Bronchial epithelial cell (primary cell): Measurements from ENCODE around the gene AMOT. TPM values are rescaled to one million over a fixed set of nuclear protein-coding genes. Genes with fewer than 3 reads are reported as not detected.
"Not testable (repeated sequence)": the region's sequence is repeated elsewhere in the genome, so short reads cannot be mapped to it uniquely, and the experiment has no call there.

Source experiments
- DNase-seq: peaks from one replicate; pipeline ENCODE4 v3.0.0-alpha.2; 2010; ENCODE audit warnings: low read depth
- FAIRE-seq: peaks from 2 replicates; lab custom pipeline; 2011; peaks lifted over from hg19 to GRCh38; lab: Jason Lieb, UNC
- H3K27me3 ChIP-seq: 2 replicates; pipeline ENCODE4 v1.5.1; 2011; ENCODE audit warnings: low read length; ENCODE audit not compliant: control insufficient read depth, insufficient read depth
- H3K36me3 ChIP-seq: 2 replicates; pipeline ENCODE4 v1.5.1; 2011; ENCODE audit warnings: low read length; ENCODE audit not compliant: control insufficient read depth, insufficient read depth
- H3K4me3 ChIP-seq: 2 replicates; pipeline ENCODE4 v1.5.1; 2011; ENCODE audit warnings: mild to moderate bottlenecking, low read depth, low read length, control low read depth
- CTCF ChIP-seq: IDR thresholded peaks from 2 replicates; pipeline ENCODE4 v1.5.1; 2011; ENCODE audit warnings: mild to moderate bottlenecking, moderate library complexity, low read length, control low read depth, inconsistent platforms; ENCODE audit not compliant: insufficient read depth, severe bottlenecking
- total RNA-seq: library from RNA; depleted of rRNA; stranded (reverse); fragments of >200 nt; gene quantifications from 2 replicates; pipeline ENCODE4 v1.2.1, GENCODE V29; 2014

AMOT gene
- total RNA-seq, 1 donor from 2014 or later = under 0.01 TPM

GRCh38 chrX:112868586-112868985 lies 28.0 kb upstream of the AMOT start:
- DNase-seq = no peak

DNA sequence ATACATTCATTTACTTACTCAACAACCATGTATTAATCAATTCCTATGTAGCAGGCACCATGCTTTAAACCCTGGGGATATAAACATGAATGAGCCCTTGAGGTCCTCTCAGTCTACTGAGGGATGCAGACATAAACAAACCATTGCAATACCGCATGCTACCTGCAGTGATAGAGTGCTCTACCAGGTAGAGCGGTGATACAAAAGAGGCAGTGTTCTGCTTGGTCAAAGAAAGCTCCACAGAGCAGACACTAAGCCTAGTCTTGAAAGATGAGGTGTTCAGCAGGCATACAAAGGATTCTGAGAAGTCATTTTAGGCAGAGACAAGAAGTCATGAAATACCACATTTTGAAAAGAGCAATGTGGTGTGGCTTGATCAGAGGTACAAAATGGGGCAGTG lies 26.9 kb upstream of the AMOT start:
- FAIRE-seq (no peak), DNase-seq (no peak)
- no peak overlapping the region for H3K4me3 ChIP-seq
- TF ChIP-seq CTCF = no peak
- H3K27me3 ChIP-seq = no peaks in the 10 kb centered on the region
- no peaks in the 10 kb centered on the region for H3K36me3 ChIP-seq

More at GRCh38 chrX:112868586-112868985, 28.0 kb upstream of the AMOT start:
- H3K36me3 ChIP-seq = no peaks in the 10 kb centered on the region
- no peak overlapping the region for H3K4me3 ChIP-seq
- no peak for FAIRE-seq
- H3K27me3 ChIP-seq = no peaks in the 10 kb centered on the region
- TF ChIP-seq CTCF = no peak

GRCh38 chrX:112866175-112866574 lies 25.5 kb upstream of the AMOT start:
- Histone ChIP-seq H3K27me3 (no peaks in the 10 kb centered on the region), H3K4me3 (no peak overlapping the region), H3K36me3 (no peaks in the 10 kb centered on the region)
- TF ChIP-seq CTCF = no peak
- no peak for DNase-seq
- no peak for FAIRE-seq

- Histone ChIP-seq H3K27me3 (no peaks in the 10 kb centered on the region), H3K4me3 (no peak overlapping the region), H3K36me3 (no peaks in the 10 kb centered on the region)
- DNase-seq (no peak), FAIRE-seq (no peak)
- TF ChIP-seq CTCF = no peak
Measured at GRCh38 chrX:112865464-112866025, 24.9 kb upstream of the AMOT start.

DNA sequence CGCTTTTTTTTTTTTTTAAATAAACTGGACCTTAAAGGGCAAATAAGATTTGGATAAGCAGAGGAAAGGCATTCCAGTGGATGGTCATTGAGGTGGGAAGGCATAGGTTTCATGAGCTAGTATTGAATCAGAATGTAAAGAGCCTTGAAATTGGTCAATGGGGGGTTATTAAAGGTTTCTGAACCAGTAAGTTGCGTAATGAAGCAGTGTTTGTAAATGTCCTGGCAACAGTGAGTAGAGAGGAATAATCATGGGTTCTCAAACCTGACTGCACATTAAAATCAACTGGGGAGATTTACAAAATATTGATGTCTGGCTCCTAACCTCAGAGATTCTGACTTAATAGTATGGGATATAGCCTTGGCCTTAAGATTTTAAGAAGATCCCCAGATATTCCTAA lies 23.2 kb upstream of the AMOT start:
- H3K27me3 ChIP-seq = no peaks in the 10 kb centered on the region
- TF ChIP-seq CTCF = no peak
- H3K4me3 ChIP-seq = no peak overlapping the region
- FAIRE-seq (no peak), DNase-seq (no peak)
- H3K36me3 ChIP-seq = no peaks in the 10 kb centered on the region

GRCh38 chrX:112857478-112857878 lies 16.8 kb upstream of the AMOT start:
- TF ChIP-seq CTCF = no peak
- H3K4me3 ChIP-seq = no peak overlapping the region
- FAIRE-seq = no peak
- DNase-seq = no peak
- H3K27me3 ChIP-seq = no peaks in the 10 kb centered on the region
- no peaks in the 10 kb centered on the region for H3K36me3 ChIP-seq

DNA sequence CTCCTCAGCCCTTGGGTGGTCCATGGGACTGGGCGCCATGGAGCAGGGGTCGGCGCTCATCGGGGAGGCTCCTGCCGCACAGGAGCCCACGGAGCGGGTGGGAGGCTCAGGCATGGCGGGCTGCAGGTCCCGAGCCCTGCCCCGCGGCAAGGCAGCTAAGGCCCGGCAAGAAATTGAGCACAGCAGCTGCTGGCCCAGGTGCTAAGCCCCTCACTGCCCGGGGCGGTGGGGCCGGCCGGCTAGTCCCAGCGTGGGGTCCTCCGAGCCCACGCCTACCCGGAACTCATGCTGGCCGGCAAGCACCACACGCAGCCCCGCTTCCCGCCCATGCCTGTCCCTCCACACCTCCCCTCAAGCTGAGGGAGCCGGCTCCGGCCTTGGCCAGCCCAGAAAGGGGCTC lies 14.3 kb upstream of the AMOT start:
- H3K4me3 ChIP-seq, H3K27me3 ChIP-seq, H3K36me3 ChIP-seq, DNase-seq, FAIRE-seq: not testable (repeated sequence)
